SK-N-SH (cell line): ENCODE data around the gene RAD51B.

Experiments used
- CTCF ChIP-seq: fragments of 200-600 bp; sonication (generic); IDR thresholded peaks from 2 replicates; pipeline ENCODE4 v1.6.1; 2017; ENCODE audit warnings: antibody characterized with exemption, mild to moderate bottlenecking, moderate library complexity
- ELF1 ChIP-seq: IDR thresholded peaks from 2 replicates; pipeline ENCODE4 v1.4.0; 2012
- EP300 ChIP-seq, 2 experiments: IDR thresholded peaks; 2 replicates each; pipeline versions ENCODE4 v1.4.0 to v1.6.1; 2012; ENCODE audit warnings: borderline replicate concordance in 1 of 2, low read depth in 1 of 2, low read length in 1 of 2
- MAX ChIP-seq: IDR thresholded peaks from 2 replicates; pipeline ENCODE4 v1.4.0; 2012; ENCODE audit warnings: low read depth
- NRF1 ChIP-seq: IDR thresholded peaks from 2 replicates; pipeline ENCODE4 v1.6.1; 2012; ENCODE audit warnings: low read depth, mild to moderate bottlenecking, low read length
- POLR2AphosphoS5 ChIP-seq: IDR thresholded peaks from 2 replicates; pipeline ENCODE4 v1.6.1; 2012; ENCODE audit warnings: low read depth, low read length
- RAD21 ChIP-seq: IDR thresholded peaks from 2 replicates; pipeline ENCODE4 v1.6.1; 2012; ENCODE audit warnings: mild to moderate bottlenecking, low read length
- RXRA ChIP-seq: IDR thresholded peaks from 2 replicates; pipeline ENCODE4 v1.4.0; 2012; ENCODE audit warnings: low read depth, mild to moderate bottlenecking, borderline replicate concordance
- USF2 ChIP-seq: fragments of 150-350 bp; IDR thresholded peaks from 2 replicates; pipeline ENCODE4 v1.6.1; 2017; ENCODE audit warnings: antibody characterized with exemption, low read length, low read depth, borderline replicate concordance

GRCh38 chr14:68145539-68145938 is 326.0 kb downstream of the RAD51B start:
- TF ChIP-seq POLR2AphosphoS5 (peak; percentile 22; the same call in 1 of the 2 replicates), CTCF (no peak), USF2 (no peak), MAX (no peak), NRF1 (no peak), RAD21 (no peak), RXRA (peak; percentile 33; the same call in 1 of the 2 replicates), EP300 (IDR thresholded peaks at IDR 0.05; ENCODE audit: borderline replicate concordance in 1 of 2, low read depth in 1 of 2, low read length in 1 of 2) (peak; percentile 46 to 58; a peak in 2 of 4 replicates), ELF1 (no peak)
